NT2/D1 (cell line): Measurements from ENCODE around the gene SCGB1D2.
"Not testable (repeated sequence)": the region's sequence is repeated elsewhere in the genome, so short reads cannot be mapped to it uniquely, and the experiment has no call there.

Experiments
- DNase-seq: peaks from one replicate; pipeline ENCODE4 v3.0.0-alpha.2; 2011; ENCODE audit warnings: low read depth, low spot score
- H3K27me3 ChIP-seq: 2 replicates; pipeline ENCODE4 v1.6.0; 2011; ENCODE audit warnings: mild to moderate bottlenecking; ENCODE audit not compliant: insufficient read length, insufficient read depth
- H3K36me3 ChIP-seq: 2 replicates; pipeline ENCODE4 v1.6.1; 2011; ENCODE audit warnings: mild to moderate bottlenecking, low read length, mixed read lengths; ENCODE audit not compliant: insufficient read depth, insufficient read length
- H3K4me1 ChIP-seq: 2 replicates; pipeline ENCODE4 v1.5.1; 2011; ENCODE audit not compliant: insufficient read depth, insufficient read length
- H3K4me3 ChIP-seq: 2 replicates; pipeline ENCODE4 v1.5.1; 2011; ENCODE audit warnings: low read depth; ENCODE audit not compliant: insufficient read length
- H3K9ac ChIP-seq: 2 replicates; pipeline ENCODE4 v1.6.0; 2011; ENCODE audit warnings: low read depth; ENCODE audit not compliant: insufficient read length
- H3K9me3 ChIP-seq: 2 replicates; pipeline ENCODE4 v1.5.1; 2011; ENCODE audit warnings: mild to moderate bottlenecking, low read length; ENCODE audit not compliant: insufficient read depth
- SUZ12 ChIP-seq: IDR thresholded peaks from 2 replicates; pipeline ENCODE4 v1.6.1; 2011; ENCODE audit not compliant: insufficient read length, insufficient read depth; ENCODE audit errors: extremely low read depth
- YY1 ChIP-seq: IDR thresholded peaks from 2 replicates; pipeline ENCODE4 v1.6.1; 2011; ENCODE audit not compliant: insufficient read length, insufficient read depth
- ZNF274 ChIP-seq: IDR thresholded peaks from 2 replicates; pipeline ENCODE4 v1.6.1; 2011; ENCODE audit warnings: mild to moderate bottlenecking, low read depth, low read length

Gene SCGB1D2

GRCh38 chr11:62205441-62205840, 36.6 kb upstream of the SCGB1D2 start:
- TF ChIP-seq ZNF274 (no peak), SUZ12 (no peak), YY1 (no peak)
- Histone ChIP-seq H3K36me3 (no peaks in the 10 kb centered on the region), H3K9ac (no peak overlapping the region), H3K4me3 (no peak overlapping the region), H3K27me3 (no peaks in the 10 kb centered on the region), H3K9me3 (no peaks in the 10 kb centered on the region), H3K4me1 (no peaks in the 10 kb centered on the region)
- no peak for DNase-seq

GRCh38 chr11:62206276-62207066, 35.6 kb upstream of the SCGB1D2 start:
- H3K9ac ChIP-seq, H3K4me1 ChIP-seq, H3K36me3 ChIP-seq, DNase-seq, H3K9me3 ChIP-seq, H3K27me3 ChIP-seq, H3K4me3 ChIP-seq: not testable (repeated sequence)

GRCh38 chr11:62208785-62209144, 33.3 kb upstream of the SCGB1D2 start:
- no peaks in the 10 kb centered on the region for H3K27me3 ChIP-seq
- H3K9ac ChIP-seq, result no peak overlapping the region
- no peak for DNase-seq
- H3K9me3 ChIP-seq, result no peaks in the 10 kb centered on the region
- no peak overlapping the region for H3K4me3 ChIP-seq
- TF ChIP-seq ZNF274 (no peak), SUZ12 (no peak), YY1 (no peak)
- no peaks in the 10 kb centered on the region for H3K36me3 ChIP-seq
- H3K4me1 ChIP-seq, result no peaks in the 10 kb centered on the region

GRCh38 chr11:62217191-62217748, 24.8 kb upstream of the SCGB1D2 start:
- H3K4me1 ChIP-seq, result no peaks in the 10 kb centered on the region
- no peak overlapping the region for H3K4me3 ChIP-seq
- peaks cover 12% of the 10 kb centered on the region for H3K9me3 ChIP-seq
- H3K27me3 ChIP-seq, result no peaks in the 10 kb centered on the region
- H3K9ac ChIP-seq, result no peak overlapping the region
- DNase-seq, result peak; percentile 36
- H3K36me3 ChIP-seq, result no peaks in the 10 kb centered on the region
- TF ChIP-seq YY1, result no peak
- TF ChIP-seq ZNF274, result no peak
- TF ChIP-seq SUZ12, result no peak

GRCh38 chr11:62221498-62221897, 20.5 kb upstream of the SCGB1D2 start:
- H3K27me3 ChIP-seq, result no peaks in the 10 kb centered on the region
- peaks cover 44% of the 10 kb centered on the region for H3K9me3 ChIP-seq
- DNase-seq, result no peak
- H3K4me1 ChIP-seq, result no peaks in the 10 kb centered on the region
- no peak for TF ChIP-seq YY1
- no peak for TF ChIP-seq ZNF274
- TF ChIP-seq SUZ12, result no peak
- no peak overlapping the region for H3K9ac ChIP-seq
- H3K4me3 ChIP-seq, result no peak overlapping the region
- no peaks in the 10 kb centered on the region for H3K36me3 ChIP-seq

- Histone ChIP-seq H3K27me3 (no peaks in the 10 kb centered on the region), H3K9me3 (peaks cover 44% of the 10 kb centered on the region), H3K36me3 (no peaks in the 10 kb centered on the region), H3K4me3 (no peak overlapping the region), H3K9ac (no peak overlapping the region), H3K4me1 (no peaks in the 10 kb centered on the region)
- TF ChIP-seq ZNF274 (no peak), SUZ12 (no peak), YY1 (no peak)
- DNase-seq, result no peak
Observed at GRCh38 chr11:62223095-62223494, 18.9 kb upstream of the SCGB1D2 start.

GRCh38 chr11:62233730-62234129, 8.3 kb upstream of the SCGB1D2 start:
- no peak for DNase-seq
- no peak overlapping the region for H3K4me3 ChIP-seq
- no peaks in the 10 kb centered on the region for H3K9me3 ChIP-seq
- H3K9ac ChIP-seq, result no peak overlapping the region
- H3K4me1 ChIP-seq, result no peaks in the 10 kb centered on the region
- H3K27me3 ChIP-seq, result no peaks in the 10 kb centered on the region
- TF ChIP-seq YY1 (no peak), SUZ12 (no peak), ZNF274 (no peak)
- H3K36me3 ChIP-seq, result no peaks in the 10 kb centered on the region
